ENCODE results near the gene NOS1AP.
"Not testable (repeated sequence)": the region's sequence is repeated elsewhere in the genome, so short reads cannot be mapped to it uniquely, and the experiment has no call there.

NOS1AP gene

DNA sequence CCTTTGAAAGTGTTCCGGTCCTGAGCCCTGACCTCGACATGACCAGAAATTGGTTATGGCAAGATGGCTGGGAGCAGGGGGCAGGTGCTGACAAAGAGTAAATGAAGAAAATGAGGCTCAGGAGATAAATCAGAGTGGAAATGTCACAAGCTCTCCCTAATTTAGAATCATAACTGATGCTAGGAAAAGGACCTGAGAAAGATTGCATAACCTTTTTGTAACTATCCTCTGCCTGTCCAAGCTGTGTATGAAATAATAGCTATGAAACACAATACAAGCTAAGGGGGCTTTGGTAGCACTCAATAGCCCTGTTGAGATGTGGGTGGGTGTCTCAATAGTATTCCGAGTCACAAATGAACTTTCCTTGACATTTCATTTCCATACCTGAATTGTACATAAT, 12.9 kb upstream of the NOS1AP start:
- Histone ChIP-seq H3K27me3 (ENCODE audit: insufficient read depth, low read depth, severe bottlenecking) (no peaks in the 10 kb centered on the region), H3K9me3 (ENCODE audit: severe bottlenecking) (no peaks in the 10 kb centered on the region), H3K4me3 (ENCODE audit: low read depth, low read length) (no peak overlapping the region), H3K36me3 (no peaks in the 10 kb centered on the region), H3K27ac (no peak overlapping the region)
- DNase-seq: no peak
- TF ChIP-seq, protein P1, sequence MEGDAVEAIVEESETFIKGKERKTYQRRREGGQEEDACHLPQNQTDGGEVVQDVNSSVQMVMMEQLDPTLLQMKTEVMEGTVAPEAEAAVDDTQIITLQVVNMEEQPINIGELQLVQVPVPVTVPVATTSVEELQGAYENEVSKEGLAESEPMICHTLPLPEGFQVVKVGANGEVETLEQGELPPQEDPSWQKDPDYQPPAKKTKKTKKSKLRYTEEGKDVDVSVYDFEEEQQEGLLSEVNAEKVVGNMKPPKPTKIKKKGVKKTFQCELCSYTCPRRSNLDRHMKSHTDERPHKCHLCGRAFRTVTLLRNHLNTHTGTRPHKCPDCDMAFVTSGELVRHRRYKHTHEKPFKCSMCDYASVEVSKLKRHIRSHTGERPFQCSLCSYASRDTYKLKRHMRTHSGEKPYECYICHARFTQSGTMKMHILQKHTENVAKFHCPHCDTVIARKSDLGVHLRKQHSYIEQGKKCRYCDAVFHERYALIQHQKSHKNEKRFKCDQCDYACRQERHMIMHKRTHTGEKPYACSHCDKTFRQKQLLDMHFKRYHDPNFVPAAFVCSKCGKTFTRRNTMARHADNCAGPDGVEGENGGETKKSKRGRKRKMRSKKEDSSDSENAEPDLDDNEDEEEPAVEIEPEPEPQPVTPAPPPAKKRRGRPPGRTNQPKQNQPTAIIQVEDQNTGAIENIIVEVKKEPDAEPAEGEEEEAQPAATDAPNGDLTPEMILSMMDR (IDR thresholded peaks at IDR 0.05; ENCODE audit: low read depth, low read length): no peak

DNA sequence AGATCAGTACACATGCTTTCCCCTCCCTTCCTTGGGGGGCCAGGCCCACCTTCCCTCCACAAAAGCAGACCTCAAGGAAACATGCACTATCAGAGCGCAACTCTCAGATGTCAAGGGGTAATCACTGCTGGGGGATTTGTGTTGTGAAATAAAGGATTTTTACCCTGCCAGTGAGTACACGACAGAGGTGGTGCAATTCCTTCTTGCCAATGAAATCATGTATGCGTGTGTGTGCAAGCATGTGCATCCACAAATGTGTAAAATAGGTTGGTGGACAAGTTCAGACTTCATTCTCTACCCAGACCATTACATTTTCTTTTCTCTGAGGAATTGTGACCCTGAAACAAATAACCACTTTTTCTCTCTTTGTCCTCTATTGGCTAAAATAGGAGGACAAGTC, 9.8 kb upstream of the NOS1AP start:
- Histone ChIP-seq H3K36me3 (no peaks in the 10 kb centered on the region), H3K4me3 (ENCODE audit: low read depth, low read length) (no peak overlapping the region), H3K27me3 (ENCODE audit: insufficient read depth, low read depth, severe bottlenecking) (no peaks in the 10 kb centered on the region), H3K27ac (peak overlapping the region; percentile 35), H3K9me3 (ENCODE audit: severe bottlenecking) (no peaks in the 10 kb centered on the region)
- TF ChIP-seq, protein P1 (IDR thresholded peaks at IDR 0.05; ENCODE audit: low read depth, low read length): no peak
- DNase-seq: no peak

DNA sequence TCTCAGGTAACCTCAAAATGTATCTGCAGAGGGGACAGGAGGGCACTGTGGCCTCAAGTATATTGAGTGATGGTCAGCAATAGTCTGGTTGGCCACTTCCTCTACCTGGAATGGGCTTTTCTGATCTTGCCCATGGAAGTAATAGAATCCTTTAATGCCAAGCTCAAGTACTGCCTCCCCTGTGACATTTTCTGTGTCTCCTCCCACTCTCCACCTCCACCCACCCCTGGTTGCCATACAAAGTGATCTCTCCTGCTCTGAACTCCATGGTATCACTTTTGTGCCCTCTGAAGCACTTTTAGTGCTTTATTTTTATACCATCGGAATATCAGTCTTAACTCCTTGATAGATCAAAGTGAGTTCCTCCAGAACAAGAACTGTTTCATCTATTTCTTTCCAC, 9.2 kb upstream of the NOS1AP start:
- Histone ChIP-seq H3K27me3 (ENCODE audit: insufficient read depth, low read depth, severe bottlenecking) (no peaks in the 10 kb centered on the region), H3K4me3 (ENCODE audit: low read depth, low read length) (no peak overlapping the region), H3K27ac (peak overlapping the region; percentile 35; the same call in 1 of the 2 replicates), H3K9me3 (ENCODE audit: severe bottlenecking) (no peaks in the 10 kb centered on the region), H3K36me3 (no peaks in the 10 kb centered on the region)
- DNase-seq: no peak
- TF ChIP-seq, protein P1 (IDR thresholded peaks at IDR 0.05; ENCODE audit: low read depth, low read length): no peak

DNA sequence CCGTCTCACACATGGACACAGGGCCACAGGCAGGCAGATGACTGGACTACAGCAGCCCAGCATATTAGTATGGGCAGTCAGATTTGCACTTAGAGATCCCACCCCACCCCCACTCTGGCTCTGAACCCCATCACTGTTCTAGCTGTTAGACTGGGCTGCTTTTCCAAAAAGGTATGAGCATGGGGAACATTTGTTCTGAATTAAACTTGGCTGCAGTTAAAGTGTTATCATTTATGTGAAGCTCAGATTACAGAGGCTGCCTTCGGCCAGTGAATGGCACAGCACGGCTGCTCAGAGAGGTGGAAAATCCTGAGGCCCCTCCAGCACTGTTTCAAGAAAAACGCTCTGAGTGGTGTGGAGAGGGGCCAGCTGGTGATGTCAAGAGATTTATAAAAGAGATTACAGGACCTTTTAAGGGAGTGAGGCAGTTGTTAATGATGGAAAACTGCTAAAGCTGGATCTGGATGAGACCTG, 6.9 kb upstream of the NOS1AP start:
- Histone ChIP-seq H3K4me3 (ENCODE audit: low read depth, low read length) (peak overlapping the region; percentile 14; the same call in 1 of the 2 replicates), H3K27ac (peak overlapping the region; percentile 73), H3K9me3 (ENCODE audit: severe bottlenecking) (no peaks in the 10 kb centered on the region), H3K27me3 (ENCODE audit: insufficient read depth, low read depth, severe bottlenecking) (no peaks in the 10 kb centered on the region), H3K36me3 (no peaks in the 10 kb centered on the region)
- TF ChIP-seq, protein P1 (IDR thresholded peaks at IDR 0.05; ENCODE audit: low read depth, low read length): no peak
- DNase-seq: peak; percentile 94

DNA sequence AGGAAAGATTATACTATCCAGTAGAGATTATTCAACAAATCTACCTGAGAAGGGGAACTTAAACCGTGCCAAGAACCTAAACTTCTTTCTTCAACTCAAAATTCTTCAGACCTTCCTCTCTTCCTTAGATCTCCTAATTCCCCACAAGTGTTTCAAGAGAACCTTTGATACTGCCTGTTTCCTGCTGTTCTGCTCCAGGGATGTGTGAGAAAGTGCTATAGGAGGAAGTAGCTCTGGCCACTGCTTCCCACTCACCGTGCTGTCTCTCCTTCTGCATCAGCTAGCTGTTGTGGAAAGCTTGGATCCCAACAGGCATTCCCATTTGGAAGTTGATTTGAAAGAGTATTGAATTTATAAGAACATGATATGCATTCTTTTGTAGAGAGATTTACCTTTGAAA, 4.5 kb upstream of the NOS1AP start:
- H3K36me3 ChIP-seq: no peaks in the 10 kb centered on the region
- H3K27ac ChIP-seq: no peak overlapping the region
- no peaks in the 10 kb centered on the region for H3K9me3 ChIP-seq (ENCODE audit: severe bottlenecking)
- DNase-seq: no peak
- TF ChIP-seq, protein P1 (IDR thresholded peaks at IDR 0.05; ENCODE audit: low read depth, low read length): 0 out of 2 replicates have a peak, but pooled peaks have one; percentile 3
- H3K4me3 ChIP-seq (ENCODE audit: low read depth, low read length): no peak overlapping the region
- H3K27me3 ChIP-seq (ENCODE audit: insufficient read depth, low read depth, severe bottlenecking): no peaks in the 10 kb centered on the region

DNA sequence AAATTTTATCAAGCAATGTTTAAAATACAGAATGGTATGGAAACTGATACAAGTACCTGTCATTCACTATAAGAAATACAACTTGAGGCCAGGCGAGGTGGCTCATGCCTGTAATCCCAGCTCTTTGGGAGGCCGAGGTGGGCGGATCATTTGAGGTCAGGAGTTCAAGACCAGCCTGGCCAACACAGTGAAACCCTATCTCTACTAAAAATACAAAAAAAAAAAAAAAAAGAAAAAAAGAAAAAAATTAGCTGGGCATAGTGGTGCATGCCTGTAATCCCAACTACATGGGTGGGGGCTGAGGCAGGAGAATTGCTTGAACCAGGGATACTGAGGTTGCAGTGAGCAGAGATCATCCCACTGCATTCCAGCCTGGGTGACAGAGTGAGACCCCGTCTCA, 2.7 kb upstream of the NOS1AP start:
- DNase-seq; H3K36me3 ChIP-seq; H3K27ac ChIP-seq; H3K27me3 ChIP-seq (ENCODE audit: insufficient read depth, low read depth, severe bottlenecking); H3K4me3 ChIP-seq (ENCODE audit: low read depth, low read length); H3K9me3 ChIP-seq (ENCODE audit: severe bottlenecking): not testable (repeated sequence)
